Measurements from ENCODE around the gene ISM1.

ISM1 gene

GRCh38 chr20:13278812-13279570 is 57.9 kb downstream of the ISM1 start:
- no peak for DNase-seq (ENCODE audit: low read depth in 2 of 3, low spot score in 1 of 3)

DNA sequence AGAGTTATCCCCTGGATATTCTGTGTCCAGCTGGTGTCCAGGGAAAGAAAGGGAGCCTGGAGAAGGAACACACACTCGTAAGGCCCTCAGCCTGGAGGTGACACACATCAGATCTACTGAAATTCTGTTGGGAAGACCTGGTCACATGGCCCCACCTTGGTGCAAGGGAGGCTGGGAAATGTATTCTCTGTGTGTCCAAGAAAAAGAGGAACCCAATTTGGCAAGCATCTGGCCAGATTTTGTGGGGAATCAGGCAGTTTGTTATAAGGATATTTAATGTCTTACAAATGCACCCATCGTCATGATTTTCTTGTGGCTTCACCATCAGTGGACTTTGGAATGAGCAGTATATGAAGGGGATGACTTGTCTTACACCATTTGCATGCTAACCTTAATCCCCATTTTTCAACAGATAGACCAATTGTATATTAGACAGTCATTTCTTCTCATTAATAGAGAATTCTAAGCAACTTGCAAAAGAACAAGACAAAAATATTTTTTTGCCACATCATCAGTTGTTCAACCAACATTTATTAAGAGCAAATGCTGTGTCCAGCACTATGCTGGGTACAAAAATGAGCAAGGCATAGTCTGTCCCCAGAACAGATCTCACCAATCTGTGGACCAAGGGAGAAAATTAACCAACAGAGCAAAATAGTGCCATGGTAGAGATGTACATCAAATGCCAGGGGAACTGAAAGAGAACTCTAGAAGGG is 59.7 kb downstream of the ISM1 start:
- no peak for DNase-seq (ENCODE audit: low read depth in 2 of 3, low spot score in 1 of 3)

DNA sequence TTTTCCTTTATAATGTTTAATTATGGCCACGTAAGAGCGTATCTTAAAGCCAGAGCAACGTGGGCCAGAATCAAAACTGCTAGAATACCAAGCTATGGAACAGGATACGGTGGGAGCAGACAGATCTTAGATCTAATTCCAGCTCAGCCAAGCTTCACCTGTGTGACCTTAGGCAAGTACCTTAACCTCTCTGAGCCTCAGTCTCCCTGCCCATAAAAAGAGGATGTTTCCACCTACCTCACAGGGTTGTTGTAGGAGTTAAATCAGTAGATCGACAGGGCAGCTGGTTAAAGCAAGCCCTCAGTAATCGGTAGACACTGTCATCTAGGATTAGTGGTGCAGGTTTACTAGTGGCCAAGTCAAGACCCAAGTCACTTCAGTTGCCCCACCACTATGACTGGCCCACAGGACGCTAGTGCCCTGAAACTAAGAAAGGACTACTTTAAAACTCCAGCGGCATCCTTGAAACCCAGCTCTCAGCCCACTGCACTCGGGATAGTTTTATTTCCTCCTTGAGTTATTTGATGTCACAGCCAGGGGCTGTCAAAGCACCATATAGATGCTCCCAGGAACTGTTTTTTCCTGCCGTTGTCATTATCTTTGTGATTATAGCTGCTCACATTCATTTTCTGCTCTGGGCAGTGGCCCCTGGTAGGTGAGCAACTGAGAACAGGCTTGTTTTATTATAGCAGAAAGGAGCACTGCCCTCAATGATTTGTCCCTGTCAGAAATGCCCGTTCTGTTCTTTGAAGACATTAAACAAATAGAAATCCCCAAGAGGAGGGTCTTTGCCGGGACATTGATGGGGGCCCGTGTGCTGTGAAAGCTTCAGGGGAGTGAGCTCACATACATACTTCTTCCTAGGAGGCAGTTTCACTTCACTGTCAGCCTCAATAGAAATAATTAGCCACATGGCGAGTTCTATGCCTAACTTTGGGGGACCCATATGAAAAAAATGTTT is 63.1 kb downstream of the ISM1 start:
- DNase-seq (ENCODE audit: low read depth in 2 of 3, low spot score in 1 of 3): no peak

DNA sequence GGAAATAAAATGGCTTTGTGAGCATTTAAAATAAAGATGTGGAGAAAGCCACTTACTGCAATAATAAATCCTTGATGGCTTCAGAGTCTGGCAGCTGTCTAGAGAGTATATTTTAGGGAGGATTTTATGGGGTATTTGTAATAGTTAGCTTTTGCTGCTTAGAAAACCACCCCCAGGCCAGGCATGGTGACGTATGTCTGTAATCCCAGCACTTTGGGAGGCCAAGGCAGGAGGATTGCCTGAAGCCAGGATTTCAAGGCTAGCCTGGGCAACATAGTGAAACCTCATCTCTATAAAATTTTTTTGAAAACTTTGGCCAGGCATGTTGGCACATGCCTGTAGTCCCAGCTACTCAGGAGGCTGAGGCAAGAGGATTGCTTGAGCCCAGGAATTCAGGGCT is 63.8 kb downstream of the ISM1 start:
- DNase-seq (ENCODE audit: low read depth in 2 of 3, low spot score in 1 of 3): no peak

- no peak for DNase-seq (ENCODE audit: low read depth in 2 of 3, low spot score in 1 of 3)
These were observed 64.3 kb downstream of the ISM1 start for GRCh38 chr20:13285408-13285807.

- no peak for DNase-seq (ENCODE audit: low read depth in 2 of 3, low spot score in 1 of 3)
These were observed 65.0 kb downstream of the ISM1 start for GRCh38 chr20:13286052-13286451.

DNA sequence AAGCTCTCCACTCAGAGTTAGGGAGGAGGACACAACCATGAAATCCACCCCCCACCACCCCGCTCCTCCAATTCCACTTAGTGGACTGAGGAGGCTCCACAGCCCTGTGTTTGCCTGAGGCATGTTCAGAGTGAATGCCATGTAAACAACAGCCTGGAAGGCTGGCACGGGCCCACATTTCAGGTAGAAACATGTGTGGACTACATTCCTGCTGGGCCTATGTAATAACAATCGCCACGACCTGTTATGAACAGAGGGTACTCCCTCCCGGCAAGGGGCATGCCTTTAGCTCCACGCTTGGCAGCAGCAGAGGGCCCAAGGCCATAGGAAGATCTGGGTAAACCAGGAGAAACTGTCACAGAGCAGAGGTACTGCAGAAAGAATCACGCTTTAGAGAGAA is 65.5 kb downstream of the ISM1 start:
- DNase-seq (ENCODE audit: low read depth in 2 of 3, low spot score in 1 of 3): no peak

DNA sequence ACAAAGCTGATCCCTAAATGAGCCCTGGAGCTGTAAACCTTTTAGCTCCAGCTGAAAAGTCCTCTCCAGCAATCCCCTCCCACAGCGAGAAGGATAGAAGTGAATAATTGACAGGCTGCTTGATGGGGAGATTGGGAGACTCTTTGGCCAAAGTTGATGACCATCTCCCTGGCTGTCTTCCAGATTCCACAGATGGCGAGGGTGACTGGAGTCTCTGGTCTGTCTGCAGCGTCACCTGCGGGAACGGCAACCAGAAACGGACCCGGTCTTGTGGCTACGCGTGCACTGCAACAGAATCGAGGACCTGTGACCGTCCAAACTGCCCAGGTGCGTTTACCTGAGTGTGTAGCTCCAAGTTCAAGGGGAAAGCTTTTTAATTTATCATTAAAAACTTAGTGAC is 67.3 kb downstream of the ISM1 start:
- no peak for DNase-seq (ENCODE audit: low read depth in 2 of 3, low spot score in 1 of 3)

- no peak for DNase-seq (ENCODE audit: low read depth in 2 of 3, low spot score in 1 of 3)
These were observed 68.0 kb downstream of the ISM1 start for GRCh38 chr20:13289031-13289430.

DNA sequence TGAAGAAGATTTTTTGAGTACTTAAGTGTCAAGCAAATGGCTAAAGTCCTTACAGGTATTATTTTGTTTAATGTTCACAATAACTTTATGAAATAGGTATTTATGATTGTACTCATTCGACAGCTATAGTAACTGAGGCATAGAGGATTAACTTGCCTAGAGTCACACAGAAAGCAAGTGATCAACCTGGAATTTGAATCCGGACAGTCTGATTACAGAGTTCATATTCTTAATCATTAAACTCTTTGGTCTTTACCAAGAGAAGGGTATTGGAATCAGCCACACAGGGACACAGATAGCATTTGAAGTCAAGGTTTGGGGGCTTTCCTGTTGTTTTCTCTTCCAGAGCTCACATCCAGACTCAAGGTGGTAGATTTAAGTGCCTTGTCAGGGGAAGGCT is 69.7 kb downstream of the ISM1 start:
- DNase-seq (ENCODE audit: low read depth in 2 of 3, low spot score in 1 of 3): no peak

- DNase-seq (ENCODE audit: low read depth in 2 of 3, low spot score in 1 of 3): no peak
These were observed 70.1 kb downstream of the ISM1 start for GRCh38 chr20:13291157-13291556.

GRCh38 chr20:13292201-13292885 is 71.3 kb downstream of the ISM1 start:
- no peak for DNase-seq (ENCODE audit: low read depth in 2 of 3, low spot score in 1 of 3)

DNA sequence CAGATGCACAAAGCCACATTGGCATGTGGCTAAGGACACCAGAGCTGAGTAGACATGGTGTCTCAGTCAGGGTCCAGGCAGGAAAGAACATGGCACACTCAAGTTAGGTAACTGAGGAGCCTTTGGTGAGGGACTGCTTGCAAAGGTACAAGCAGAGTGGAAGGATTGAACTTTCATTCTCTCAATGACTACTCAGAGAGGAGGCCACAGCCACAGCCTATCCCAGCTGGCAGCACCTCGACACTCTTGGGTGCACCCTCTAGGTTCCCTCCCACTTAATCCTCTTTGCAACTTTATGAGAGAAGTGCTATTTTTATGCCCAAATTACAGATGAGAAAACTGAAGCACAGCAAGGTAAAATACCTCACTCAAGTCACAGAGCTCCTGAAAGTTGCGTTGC is 73.4 kb downstream of the ISM1 start:
- no peak for DNase-seq (ENCODE audit: low read depth in 2 of 3, low spot score in 1 of 3)

GRCh38 chr20:13295637-13296036 is 74.6 kb downstream of the ISM1 start:
- DNase-seq (ENCODE audit: low read depth in 2 of 3, low spot score in 1 of 3): no peak

DNA sequence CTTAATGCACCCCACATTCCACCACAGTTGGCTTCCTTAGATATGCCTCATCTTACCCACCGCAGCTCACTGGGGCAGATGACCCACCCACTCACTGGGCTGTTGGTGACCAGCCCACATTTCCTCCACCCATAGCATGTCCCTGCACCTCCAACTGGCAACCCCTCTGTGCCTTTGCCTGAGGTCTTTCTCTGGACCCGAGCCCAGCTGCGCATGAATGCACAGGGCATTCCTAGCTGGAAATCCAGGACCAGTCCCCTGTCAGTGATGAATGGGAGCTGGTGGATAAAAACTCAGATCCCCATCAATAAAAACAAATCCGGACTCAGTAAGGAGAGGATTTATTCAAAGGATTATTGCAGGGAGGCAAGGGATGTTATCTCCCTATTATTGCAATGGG is 75.0 kb downstream of the ISM1 start:
- DNase-seq (ENCODE audit: low read depth in 2 of 3, low spot score in 1 of 3): no peak

GRCh38 chr20:13297147-13297899 is 76.2 kb downstream of the ISM1 start:
- no peak for DNase-seq (ENCODE audit: low read depth in 2 of 3, low spot score in 1 of 3)

- no peak for DNase-seq (ENCODE audit: low read depth in 2 of 3, low spot score in 1 of 3)
These were observed 77.8 kb downstream of the ISM1 start for GRCh38 chr20:13298692-13299373.

- no peak for DNase-seq (ENCODE audit: low read depth in 2 of 3, low spot score in 1 of 3)
These were observed 78.3 kb downstream of the ISM1 start for GRCh38 chr20:13299401-13299800.

DNA sequence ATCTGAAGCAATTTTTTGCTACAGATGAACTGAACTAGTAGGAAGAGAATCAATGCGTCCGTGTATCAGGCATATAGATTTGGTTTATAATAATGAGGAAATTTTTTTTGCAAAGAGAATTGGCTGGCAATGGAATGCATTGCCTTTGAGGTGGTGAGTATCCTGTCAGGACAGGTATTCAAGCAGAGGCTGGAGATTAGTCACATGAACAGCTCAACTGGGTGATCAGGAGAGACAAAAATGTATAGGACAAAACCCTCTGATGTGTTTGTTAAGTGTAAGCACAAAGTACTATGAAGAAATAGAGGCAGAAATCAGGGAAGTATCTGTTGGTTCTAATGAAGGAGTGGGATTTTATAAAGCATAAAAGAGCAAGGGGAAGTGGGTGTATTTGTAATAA is 80.5 kb downstream of the ISM1 start:
- no peak for DNase-seq (ENCODE audit: low read depth in 2 of 3, low spot score in 1 of 3)

All from stimulated activated CD4-positive, alpha-beta T cell treated with anti-CD3 and anti-CD28 coated beads, Interleukin-12 subunit alpha, Interleukin-12 subunit beta, amount 100 ng/mL, for 48 hours (primary cell).